Neural progenitor cell (in vitro differentiated cells): ENCODE results near the gene NEDD9.

Experiments used
- EZH2 ChIP-seq: fragments of 200-600 bp; sonication (generic); IDR thresholded peaks from 2 replicates; pipeline ENCODE4 v1.6.1; 2017; ENCODE audit warnings: antibody characterized with exemption, mild to moderate bottlenecking, moderate library complexity
- EZH2phosphoT487 ChIP-seq: fragments of 200-600 bp; sonication (generic); IDR thresholded peaks from 2 replicates; pipeline ENCODE4 v1.6.1; 2017; ENCODE audit warnings: antibody characterized with exemption
- TF ChIP-seq, protein P1 (sequence below): fragments of 200-600 bp; sonication (generic); IDR thresholded peaks from 2 replicates; pipeline ENCODE4 v1.5.1; 2017; ENCODE audit warnings: antibody characterized with exemption, mild to moderate bottlenecking

DNA sequence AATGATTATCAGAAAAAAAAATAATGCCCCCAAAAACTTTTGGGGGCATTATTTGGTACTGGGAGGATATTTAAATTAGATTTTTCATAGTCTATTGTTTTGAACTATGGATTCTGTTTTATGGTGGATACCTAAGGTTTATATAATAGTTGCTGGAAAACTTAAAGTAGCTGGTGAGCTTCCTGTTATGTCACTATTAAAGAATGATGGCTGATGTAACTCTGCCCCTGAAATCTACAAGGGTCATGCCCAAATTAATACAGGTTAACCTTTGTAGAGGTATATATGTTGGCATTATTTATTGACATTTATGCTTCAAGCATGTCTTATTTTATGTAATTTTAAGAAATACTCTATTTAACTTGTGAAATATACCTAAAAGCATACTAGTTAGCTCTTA is 95.7 kb downstream of the NEDD9 start:
- no peak for TF ChIP-seq EZH2
- TF ChIP-seq, protein P1, sequence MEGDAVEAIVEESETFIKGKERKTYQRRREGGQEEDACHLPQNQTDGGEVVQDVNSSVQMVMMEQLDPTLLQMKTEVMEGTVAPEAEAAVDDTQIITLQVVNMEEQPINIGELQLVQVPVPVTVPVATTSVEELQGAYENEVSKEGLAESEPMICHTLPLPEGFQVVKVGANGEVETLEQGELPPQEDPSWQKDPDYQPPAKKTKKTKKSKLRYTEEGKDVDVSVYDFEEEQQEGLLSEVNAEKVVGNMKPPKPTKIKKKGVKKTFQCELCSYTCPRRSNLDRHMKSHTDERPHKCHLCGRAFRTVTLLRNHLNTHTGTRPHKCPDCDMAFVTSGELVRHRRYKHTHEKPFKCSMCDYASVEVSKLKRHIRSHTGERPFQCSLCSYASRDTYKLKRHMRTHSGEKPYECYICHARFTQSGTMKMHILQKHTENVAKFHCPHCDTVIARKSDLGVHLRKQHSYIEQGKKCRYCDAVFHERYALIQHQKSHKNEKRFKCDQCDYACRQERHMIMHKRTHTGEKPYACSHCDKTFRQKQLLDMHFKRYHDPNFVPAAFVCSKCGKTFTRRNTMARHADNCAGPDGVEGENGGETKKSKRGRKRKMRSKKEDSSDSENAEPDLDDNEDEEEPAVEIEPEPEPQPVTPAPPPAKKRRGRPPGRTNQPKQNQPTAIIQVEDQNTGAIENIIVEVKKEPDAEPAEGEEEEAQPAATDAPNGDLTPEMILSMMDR = no peak
- no peak for TF ChIP-seq EZH2phosphoT487
